ENCODE measurements around the gene RPS3. TPM values are rescaled to one million over a fixed set of nuclear protein-coding genes. Genes with fewer than 3 reads are reported as not detected.

Gene RPS3
- total RNA-seq, 2 experiments from 2014 or later: 4,009 to 4,247 TPM

GRCh38 chr11:75429641-75429901 is 30.3 kb downstream of the RPS3 start:
- ChIA-PET CTCF (interaction anchor here (0.8 to 1.7 kb wide), 7 partner anchors 9 to 103 kb away, joined by 3 to 5 read pairs (median 4); partner anchors contain the start of gene GDPD5), POLR2A (no interaction called here)

- ChIA-PET POLR2A (no interaction called here), CTCF (interaction anchor here (0.8 to 1.7 kb wide), 7 partner anchors 10 to 102 kb away, joined by 3 to 5 read pairs (median 4); partner anchors contain the start of gene GDPD5)
Observed at GRCh38 chr11:75429902-75430713, 30.8 kb downstream of the RPS3 start.

GRCh38 chr11:75430714-75431532 is 31.6 kb downstream of the RPS3 start:
- CTCF ChIA-PET: interaction anchor here (1.4 to 1.6 kb wide), 2 partner anchors 95 to 101 kb away, joined by 4 read pairs; partner anchors contain the start of gene GDPD5

GRCh38 chr11:75431533-75432525 is 32.5 kb downstream of the RPS3 start:
- POLR2A ChIA-PET: no interaction called here

More at GRCh38 chr11:75430714-75431532, 31.6 kb downstream of the RPS3 start:
- POLR2A ChIA-PET: no interaction called here

GRCh38 chr11:75432911-75433321 is 33.6 kb downstream of the RPS3 start, which contains the start of gene KLHL35:
TSS of gene KLHL35 (minus strand) at chr11:75433203. CDS start at chr11:75430629, 2,574 bp downstream.
- ChIA-PET POLR2A (no interaction called here), CTCF (interaction anchor here (0.6 kb wide), 1 partner anchor 22 kb away, joined by 5 read pairs; no protein-coding TSS in a partner anchor)

More at GRCh38 chr11:75431533-75432525, 32.5 kb downstream of the RPS3 start:
- CTCF ChIA-PET: no interaction called here

GRCh38 chr11:75433443-75433842 is 34.1 kb downstream of the RPS3 start:
- CTCF ChIA-PET: interaction anchor here (0.8 to 1.4 kb wide), 4 partner anchors 10 to 100 kb away, joined by 3 to 5 read pairs (median 4); no protein-coding TSS in a partner anchor
- POLR2A ChIA-PET: no interaction called here

GRCh38 chr11:75434051-75434450 is 34.7 kb downstream of the RPS3 start:
- ChIA-PET POLR2A (no interaction called here), CTCF (interaction anchor here (0.8 to 1.4 kb wide), 4 partner anchors 9 to 99 kb away, joined by 3 to 5 read pairs (median 4); no protein-coding TSS in a partner anchor)

- ChIA-PET POLR2A (no interaction called here), CTCF (interaction anchor here (0.5 to 1.4 kb wide), 4 partner anchors 8 to 156 kb away, joined by 3 to 4 read pairs (median 4); no protein-coding TSS in a partner anchor)
Observed at GRCh38 chr11:75434886-75435570, 35.7 kb downstream of the RPS3 start.

- POLR2A ChIA-PET: no interaction called here
- CTCF ChIA-PET: interaction anchor here (0.9 kb wide), 1 partner anchor 156 kb away, joined by 4 read pairs; no protein-coding TSS in a partner anchor
Observed at GRCh38 chr11:75435571-75435925, 36.2 kb downstream of the RPS3 start.

- CTCF ChIA-PET: no interaction called here
Observed at GRCh38 chr11:75436806-75437205, 37.5 kb downstream of the RPS3 start.

GRCh38 chr11:75437966-75438659 is 38.8 kb downstream of the RPS3 start:
- CTCF ChIA-PET: no interaction called here
- POLR2A ChIA-PET: no interaction called here

More at GRCh38 chr11:75436806-75437205, 37.5 kb downstream of the RPS3 start:
- POLR2A ChIA-PET: interaction anchor here (0.5 kb wide), 1 partner anchor 233 kb away, joined by 4 read pairs; no protein-coding TSS in a partner anchor

GRCh38 chr11:75439026-75439425 is 39.7 kb downstream of the RPS3 start:
- ChIA-PET POLR2A (no interaction called here), CTCF (interaction anchor here (8.3 kb wide), 1 partner anchor 93 kb away, joined by 101 read pairs; no protein-coding TSS in a partner anchor)

GRCh38 chr11:75439495-75440120 is 40.3 kb downstream of the RPS3 start:
- ChIA-PET POLR2A (no interaction called here), CTCF (interaction anchor here (1.2 to 8.3 kb wide), 2 partner anchors 37 to 93 kb away, joined by 3 to 101 read pairs; no protein-coding TSS in a partner anchor)

GRCh38 chr11:75440960-75441803 is 41.9 kb downstream of the RPS3 start:
- CTCF ChIA-PET: interaction anchor here (1.2 to 8.3 kb wide), 4 partner anchors 22 to 160 kb away, joined by 3 to 101 read pairs (median 4); no protein-coding TSS in a partner anchor
- POLR2A ChIA-PET: no interaction called here

- POLR2A ChIA-PET: no interaction called here
- CTCF ChIA-PET: interaction anchor here (0.6 to 8.3 kb wide), 2 partner anchors 84 to 90 kb away, joined by 3 to 101 read pairs; no protein-coding TSS in a partner anchor
Observed at GRCh38 chr11:75441804-75442132, 42.5 kb downstream of the RPS3 start.
